ENCODE data around the gene LONRF3.

The LONRF3 gene

GRCh38 chrX:119067023-119067739 lies 92.8 kb downstream of the LONRF3 start:
- Mint-ChIP-seq H3K4me1 (peaks cover 10% of the 10 kb centered on the region), H3K9me3 (peaks cover 7% of the 10 kb centered on the region), H3K36me3 (ENCODE audit: low read depth) (no peaks in the 10 kb centered on the region), H3K4me3 (no peak overlapping the region), H3K27me3 (ENCODE audit: low read depth) (no peaks in the 10 kb centered on the region), H3K27ac (no peak overlapping the region)
- peak; percentile 47 to 60 (median 59) for TF ChIP-seq CTCF (IDR thresholded peaks at IDR 0.05; ENCODE audit: unreplicated experiment in 3 of 3)

Measured in nephron (organoid).